Activated B cell treated with CpG ODN at 0.5 μM for 24 hours (primary cell): Measurements from ENCODE around the gene SYNE4. TPM values are rescaled to one million over a fixed set of nuclear protein-coding genes. Genes with fewer than 3 reads are reported as not detected.
A peak's percentile ranks its signal among the peaks of the same experiment; 100 is the strongest.

Experiments
- ATAC-seq: fragments of 200-7000 bp; cut with Tn5 transposase; one replicate; pipeline ENCODE4 v1.10.0; 2021; ENCODE audit warnings: low read depth, mild to moderate bottlenecking, moderate library complexity
- CTCF ChIA-PET: fragments of 350-600 bp; sonication (Branson Sonifier 250); formaldehyde crosslinking; loops from one replicate; lab custom pipeline; 2021; ENCODE audit warnings: antibody characterized with exemption; lab: Charles Lee
- POLR2A ChIA-PET: fragments of 350-600 bp; sonication (Branson Sonifier 250); formaldehyde crosslinking; loops from one replicate; lab custom pipeline; 2021; ENCODE audit warnings: antibody characterized with exemption; lab: Charles Lee
- DNase-seq: peaks from one replicate; pipeline ENCODE4 v3.0.0; 2022
- H3K27ac Mint-ChIP-seq: one replicate; pipeline ENCODE4 v1.8.0; 2020; ENCODE audit warnings: mixed read lengths
- H3K27me3 Mint-ChIP-seq: one replicate; pipeline ENCODE4 v1.8.0; 2021; ENCODE audit warnings: mixed read lengths
- H3K36me3 Mint-ChIP-seq: one replicate; pipeline ENCODE4 v1.8.0; 2021; ENCODE audit warnings: low read depth, mixed read lengths
- H3K4me1 Mint-ChIP-seq: one replicate; pipeline ENCODE4 v1.8.0; 2021; ENCODE audit warnings: mixed read lengths
- H3K4me3 Mint-ChIP-seq: one replicate; pipeline ENCODE4 v1.8.0; 2020; ENCODE audit warnings: mild to moderate bottlenecking, mixed read lengths
- H3K9me3 Mint-ChIP-seq: one replicate; pipeline ENCODE4 v1.8.0; 2020; ENCODE audit warnings: mixed read lengths
- intact Hi-C: fragments of 100-400 bp; cut with micrococcal nuclease; formaldehyde crosslinking; loops from one replicate; pipeline ENCODE4 v1.15.1; 2024
- total RNA-seq: library from RNA; stranded (reverse); gene quantifications from 2 replicates; pipeline ENCODE4 v1.2.3, GENCODE V29; 2022
- TF ChIP-seq, protein P1 (sequence below): fragments of 200-600 bp; IDR thresholded peaks from one replicate; pipeline ENCODE4 v1.8.0; 2022; ENCODE audit warnings: antibody characterized with exemption, mild to moderate bottlenecking

SYNE4 gene
- total RNA-seq, 1 donor from 2014 or later: 3.7 TPM

GRCh38 chr19:36025541-36025940 lies 16.9 kb upstream of the SYNE4 start:
- no peaks in the 10 kb centered on the region for H3K27me3 Mint-ChIP-seq
- no peak for DNase-seq
- H3K27ac Mint-ChIP-seq: no peak overlapping the region
- no peak for ATAC-seq
- no peaks in the 10 kb centered on the region for H3K9me3 Mint-ChIP-seq
- no peak overlapping the region for H3K4me3 Mint-ChIP-seq
- H3K36me3 Mint-ChIP-seq: peaks cover 16% of the 10 kb centered on the region
- TF ChIP-seq, protein P1, sequence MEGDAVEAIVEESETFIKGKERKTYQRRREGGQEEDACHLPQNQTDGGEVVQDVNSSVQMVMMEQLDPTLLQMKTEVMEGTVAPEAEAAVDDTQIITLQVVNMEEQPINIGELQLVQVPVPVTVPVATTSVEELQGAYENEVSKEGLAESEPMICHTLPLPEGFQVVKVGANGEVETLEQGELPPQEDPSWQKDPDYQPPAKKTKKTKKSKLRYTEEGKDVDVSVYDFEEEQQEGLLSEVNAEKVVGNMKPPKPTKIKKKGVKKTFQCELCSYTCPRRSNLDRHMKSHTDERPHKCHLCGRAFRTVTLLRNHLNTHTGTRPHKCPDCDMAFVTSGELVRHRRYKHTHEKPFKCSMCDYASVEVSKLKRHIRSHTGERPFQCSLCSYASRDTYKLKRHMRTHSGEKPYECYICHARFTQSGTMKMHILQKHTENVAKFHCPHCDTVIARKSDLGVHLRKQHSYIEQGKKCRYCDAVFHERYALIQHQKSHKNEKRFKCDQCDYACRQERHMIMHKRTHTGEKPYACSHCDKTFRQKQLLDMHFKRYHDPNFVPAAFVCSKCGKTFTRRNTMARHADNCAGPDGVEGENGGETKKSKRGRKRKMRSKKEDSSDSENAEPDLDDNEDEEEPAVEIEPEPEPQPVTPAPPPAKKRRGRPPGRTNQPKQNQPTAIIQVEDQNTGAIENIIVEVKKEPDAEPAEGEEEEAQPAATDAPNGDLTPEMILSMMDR: no peak
- ChIA-PET CTCF (no interaction called here), POLR2A (no interaction called here)
- H3K4me1 Mint-ChIP-seq: no peaks in the 10 kb centered on the region
- intact Hi-C loops: no loop called here

DNA sequence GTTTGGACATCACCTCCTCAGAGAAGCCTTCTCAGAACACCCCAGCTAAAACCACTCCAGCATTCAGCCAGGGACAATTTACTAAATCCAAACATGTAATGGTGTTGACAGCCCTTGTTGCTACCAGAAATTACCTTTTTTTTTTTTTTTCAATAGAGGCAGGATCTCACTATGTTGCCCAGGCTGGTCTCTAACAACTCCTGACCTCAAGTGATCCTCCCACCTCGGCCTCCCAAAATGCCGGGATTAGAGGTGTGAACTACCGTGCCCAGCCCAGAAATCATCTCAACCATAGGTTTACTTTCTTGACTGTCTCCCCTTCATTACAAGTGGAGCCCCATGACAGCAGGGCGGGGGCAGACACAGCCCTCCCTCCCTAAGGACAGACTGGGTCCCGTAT lies 14.8 kb upstream of the SYNE4 start:
- DNase-seq: no peak
- H3K36me3 Mint-ChIP-seq: peaks cover 16% of the 10 kb centered on the region
- TF ChIP-seq, protein P1: no peak
- no peaks in the 10 kb centered on the region for H3K9me3 Mint-ChIP-seq
- H3K27ac Mint-ChIP-seq: no peak overlapping the region
- no peaks in the 10 kb centered on the region for H3K4me1 Mint-ChIP-seq
- ChIA-PET POLR2A (no interaction called here), CTCF (no interaction called here)
- H3K27me3 Mint-ChIP-seq: no peaks in the 10 kb centered on the region
- ATAC-seq: no peak
- no peak overlapping the region for H3K4me3 Mint-ChIP-seq
- intact Hi-C loops: no loop called here

- CTCF ChIA-PET: no interaction called here
- ATAC-seq: no peak
- POLR2A ChIA-PET: no interaction called here
- Mint-ChIP-seq H3K27ac (no peak overlapping the region), H3K36me3 (peaks cover 25% of the 10 kb centered on the region), H3K27me3 (no peaks in the 10 kb centered on the region), H3K4me3 (no peak overlapping the region), H3K4me1 (peaks cover 11% of the 10 kb centered on the region), H3K9me3 (no peaks in the 10 kb centered on the region)
- intact Hi-C loops: no loop called here
- no peak for DNase-seq
- TF ChIP-seq, protein P1: no peak
Measured at GRCh38 chr19:36019061-36019670, 10.6 kb upstream of the SYNE4 start.

- TF ChIP-seq, protein P1: no peak
- peak; percentile 99 for ATAC-seq
- ChIA-PET CTCF (interaction anchor here (0.8 kb wide), 1 partner anchor 132 kb away, joined by 3 read pairs; no protein-coding TSS in a partner anchor), POLR2A (interaction anchor here (0.6 to 1.7 kb wide), 15 partner anchors 17 to 1580 kb away, joined by 3 to 31 read pairs (median 4); partner anchors contain the start of genes IGFLR1, LIN37, POLR2I and SDHAF1)
- intact Hi-C loops: loop anchor here (1.0 kb wide), 5 partner anchors 19 to 126 kb away; partner anchors contain the start of genes CAPNS1, SDHAF1, TBCB and THAP8
- Mint-ChIP-seq H3K36me3 (peaks cover 14% of the 10 kb centered on the region), H3K4me1 (peaks cover 30% of the 10 kb centered on the region), H3K27me3 (no peaks in the 10 kb centered on the region), H3K27ac (peak within 1 kb of the TSS; percentile 95), H3K9me3 (no peaks in the 10 kb centered on the region), H3K4me3 (peak within 1 kb of the TSS; percentile 98)
- DNase-seq: peak; percentile 94
Measured at GRCh38 chr19:36014012-36014924, 5.7 kb upstream of the SYNE4 start, which contains the start of gene ALKBH6. TSS of gene ALKBH6 (minus strand) at chr19:36014213. CDS start at chr19:36013397, 816 bp downstream.
